ENCODE results near the gene NTSR2. TPM values are rescaled to one million over a fixed set of nuclear protein-coding genes. Genes with fewer than 3 reads are reported as not detected.

Gene NTSR2
- total RNA-seq (2014; rRNA removed; shearing (Covaris generic)): not detected in 2 replicates

- peak; percentile 95 for DNase-seq
- peak within 1 kb of the TSS; percentile 5; the same call in 1 of the 2 replicates for H3K4me3 ChIP-seq (ENCODE audit: insufficient read depth, low read depth, low read length)
- H3K36me3 ChIP-seq (replicated peaks; ENCODE audit: control insufficient read depth, insufficient read depth, low read length): no peaks in the 10 kb centered on the region
- peaks cover 24% of the 10 kb centered on the region for H3K27me3 ChIP-seq (ENCODE audit: control insufficient read depth, insufficient read depth, low read length)
Measured at GRCh38 chr2:11669454-11670291, at the start of gene NTSR2. NTSR2 (minus strand) TSS chr2:11670195; CDS start chr2:11670129, 66 bp downstream.

GRCh38 chr2:11719230-11719977, 49.4 kb upstream of the NTSR2 start:
- no peak for DNase-seq
- H3K27me3 ChIP-seq (ENCODE audit: control insufficient read depth, insufficient read depth, low read length): no peaks in the 10 kb centered on the region
- H3K36me3 ChIP-seq (replicated peaks; ENCODE audit: control insufficient read depth, insufficient read depth, low read length): no peaks in the 10 kb centered on the region
- no peak overlapping the region for H3K4me3 ChIP-seq (ENCODE audit: insufficient read depth, low read depth, low read length)

DNA sequence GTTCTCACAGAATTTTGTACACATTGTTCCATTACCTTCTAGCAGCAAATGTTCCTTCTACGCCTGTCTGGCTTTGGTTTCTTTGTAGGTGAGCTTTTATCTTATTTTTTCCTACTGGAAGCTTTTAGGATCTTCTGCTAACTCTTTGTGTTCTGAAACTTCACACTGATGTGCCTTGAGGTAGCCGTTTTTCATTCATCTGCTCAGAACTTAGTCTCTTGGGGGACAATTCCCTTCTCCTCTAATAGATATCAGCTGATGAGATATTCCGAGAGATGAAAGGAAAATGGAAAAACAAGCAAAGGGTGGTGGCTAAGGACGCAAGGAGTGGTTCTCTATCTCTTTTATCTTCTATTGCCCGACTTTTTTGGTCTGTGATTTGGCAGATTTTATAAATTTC, 48.6 kb upstream of the NTSR2 start:
- Histone ChIP-seq H3K36me3 (replicated peaks; ENCODE audit: control insufficient read depth, insufficient read depth, low read length) (no peaks in the 10 kb centered on the region), H3K4me3 (ENCODE audit: insufficient read depth, low read depth, low read length) (no peak overlapping the region), H3K27me3 (ENCODE audit: control insufficient read depth, insufficient read depth, low read length) (no peaks in the 10 kb centered on the region)
- no peak for DNase-seq

DNA sequence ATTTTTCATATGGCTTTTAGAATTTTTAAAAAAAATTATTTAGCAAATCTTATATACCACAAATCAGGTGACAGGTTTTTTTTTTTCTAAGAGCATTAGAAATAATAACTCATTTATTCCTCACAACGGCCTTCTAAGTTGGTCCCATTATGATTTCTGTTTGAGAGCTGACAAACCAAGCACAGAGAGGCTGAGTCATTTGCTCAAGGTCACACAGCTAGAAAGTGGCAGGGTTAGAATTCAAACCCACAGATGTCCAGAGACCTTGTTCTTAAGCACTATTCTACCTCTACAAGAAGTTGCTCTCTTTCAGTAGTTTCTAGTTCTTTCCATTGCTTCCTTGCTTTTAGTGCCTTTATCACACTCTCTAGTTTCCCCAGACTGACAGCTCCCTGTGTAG, 47.6 kb upstream of the NTSR2 start:
- H3K36me3 ChIP-seq (replicated peaks; ENCODE audit: control insufficient read depth, insufficient read depth, low read length): no peaks in the 10 kb centered on the region
- H3K27me3 ChIP-seq (ENCODE audit: control insufficient read depth, insufficient read depth, low read length): no peaks in the 10 kb centered on the region
- H3K4me3 ChIP-seq (ENCODE audit: insufficient read depth, low read depth, low read length): no peak overlapping the region
- no peak for DNase-seq

DNA sequence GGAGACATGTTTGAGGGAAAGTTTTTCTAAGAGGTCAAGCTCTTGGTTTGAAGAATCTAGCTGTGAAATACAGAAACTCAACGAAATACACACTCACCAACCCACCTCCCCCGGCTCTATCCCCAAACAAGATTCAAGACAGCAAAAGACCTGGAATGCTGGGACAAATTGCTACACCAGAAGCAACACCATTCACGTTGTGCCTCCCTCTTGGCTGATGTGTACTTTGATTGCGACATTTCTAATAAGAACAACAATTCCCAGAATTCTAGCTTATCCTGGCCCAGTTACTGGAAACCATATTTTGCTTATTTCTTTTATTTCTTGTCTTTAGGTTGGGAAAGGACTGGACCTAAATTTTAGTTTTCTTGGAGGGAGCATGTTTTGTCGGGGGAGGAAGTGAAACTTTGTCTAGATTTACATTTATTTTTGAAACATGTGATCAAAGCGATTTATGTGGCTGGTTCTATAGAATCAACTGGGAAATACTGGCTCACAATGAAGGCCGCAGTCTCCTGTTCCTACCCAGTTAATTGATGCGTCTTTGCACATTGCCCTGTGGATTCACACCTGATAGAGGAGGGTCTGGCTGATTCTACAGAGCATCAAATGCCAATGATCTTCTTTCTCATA, 46.8 kb upstream of the NTSR2 start:
- no peak for DNase-seq
- H3K27me3 ChIP-seq (ENCODE audit: control insufficient read depth, insufficient read depth, low read length): no peaks in the 10 kb centered on the region
- no peaks in the 10 kb centered on the region for H3K36me3 ChIP-seq (replicated peaks; ENCODE audit: control insufficient read depth, insufficient read depth, low read length)
- H3K4me3 ChIP-seq (ENCODE audit: insufficient read depth, low read depth, low read length): no peak overlapping the region

- Histone ChIP-seq H3K27me3 (ENCODE audit: control insufficient read depth, insufficient read depth, low read length) (no peaks in the 10 kb centered on the region), H3K36me3 (replicated peaks; ENCODE audit: control insufficient read depth, insufficient read depth, low read length) (no peaks in the 10 kb centered on the region), H3K4me3 (ENCODE audit: insufficient read depth, low read depth, low read length) (no peak overlapping the region)
- no peak for DNase-seq
Measured at GRCh38 chr2:11715987-11716652, 46.1 kb upstream of the NTSR2 start.

GRCh38 chr2:11713815-11714214, 43.8 kb upstream of the NTSR2 start:
- no peaks in the 10 kb centered on the region for H3K36me3 ChIP-seq (replicated peaks; ENCODE audit: control insufficient read depth, insufficient read depth, low read length)

GRCh38 chr2:11712866-11713265, 42.9 kb upstream of the NTSR2 start:
- H3K4me3 ChIP-seq (ENCODE audit: insufficient read depth, low read depth, low read length): no peak overlapping the region
- no peaks in the 10 kb centered on the region for H3K36me3 ChIP-seq (replicated peaks; ENCODE audit: control insufficient read depth, insufficient read depth, low read length)
- DNase-seq: no peak
- no peaks in the 10 kb centered on the region for H3K27me3 ChIP-seq (ENCODE audit: control insufficient read depth, insufficient read depth, low read length)

More at GRCh38 chr2:11713815-11714214, 43.8 kb upstream of the NTSR2 start:
- no peaks in the 10 kb centered on the region for H3K27me3 ChIP-seq (ENCODE audit: control insufficient read depth, insufficient read depth, low read length)
- no peak for DNase-seq
- no peak overlapping the region for H3K4me3 ChIP-seq (ENCODE audit: insufficient read depth, low read depth, low read length)

DNA sequence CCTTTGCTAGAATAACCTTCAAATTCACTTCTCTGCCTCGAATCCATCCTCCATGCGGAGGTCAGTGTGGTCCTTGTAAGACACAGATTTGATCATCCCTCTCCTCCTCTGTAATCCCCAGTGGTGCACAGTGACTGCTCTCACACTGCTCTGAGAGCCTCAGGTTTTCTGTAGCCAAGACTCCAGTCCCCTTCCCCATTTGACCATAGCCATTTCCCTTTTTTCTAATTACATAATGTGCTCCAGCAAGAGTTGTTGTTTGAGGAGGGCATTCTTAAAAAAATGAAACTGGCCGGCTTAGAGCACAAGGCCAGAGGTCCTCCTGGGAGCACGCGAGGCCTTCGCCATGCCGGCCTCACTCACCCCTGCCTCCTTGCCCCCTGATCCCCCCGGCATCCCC, 41.8 kb upstream of the NTSR2 start:
- Histone ChIP-seq H3K27me3 (ENCODE audit: control insufficient read depth, insufficient read depth, low read length) (no peaks in the 10 kb centered on the region), H3K36me3 (replicated peaks; ENCODE audit: control insufficient read depth, insufficient read depth, low read length) (no peaks in the 10 kb centered on the region), H3K4me3 (ENCODE audit: insufficient read depth, low read depth, low read length) (no peak overlapping the region)
- no peak for DNase-seq

DNA sequence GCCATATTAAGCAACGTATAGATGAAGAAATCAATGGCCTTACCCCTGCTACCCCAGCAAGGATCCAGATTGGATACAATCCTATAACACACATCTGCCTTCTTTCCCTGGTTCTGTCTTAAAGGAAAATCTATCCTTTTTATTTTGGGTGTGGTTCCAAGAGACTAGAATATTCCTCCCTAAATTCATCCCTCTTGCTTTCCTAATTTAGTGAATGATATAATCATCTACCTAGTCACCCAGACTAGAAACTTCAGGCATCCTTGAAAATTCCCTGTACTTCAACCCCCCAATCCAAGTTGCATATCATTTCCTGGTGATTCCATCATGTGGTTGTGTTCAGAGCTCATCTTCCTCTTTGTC, 41.3 kb upstream of the NTSR2 start:
- DNase-seq: no peak
- no peaks in the 10 kb centered on the region for H3K27me3 ChIP-seq (ENCODE audit: control insufficient read depth, insufficient read depth, low read length)
- H3K4me3 ChIP-seq (ENCODE audit: insufficient read depth, low read depth, low read length): no peak overlapping the region
- no peaks in the 10 kb centered on the region for H3K36me3 ChIP-seq (replicated peaks; ENCODE audit: control insufficient read depth, insufficient read depth, low read length)

- Histone ChIP-seq H3K4me3 (ENCODE audit: insufficient read depth, low read depth, low read length) (no peak overlapping the region), H3K27me3 (ENCODE audit: control insufficient read depth, insufficient read depth, low read length) (no peaks in the 10 kb centered on the region), H3K36me3 (replicated peaks; ENCODE audit: control insufficient read depth, insufficient read depth, low read length) (no peaks in the 10 kb centered on the region)
- DNase-seq: no peak
Measured at GRCh38 chr2:11710632-11711353, 40.8 kb upstream of the NTSR2 start.

DNA sequence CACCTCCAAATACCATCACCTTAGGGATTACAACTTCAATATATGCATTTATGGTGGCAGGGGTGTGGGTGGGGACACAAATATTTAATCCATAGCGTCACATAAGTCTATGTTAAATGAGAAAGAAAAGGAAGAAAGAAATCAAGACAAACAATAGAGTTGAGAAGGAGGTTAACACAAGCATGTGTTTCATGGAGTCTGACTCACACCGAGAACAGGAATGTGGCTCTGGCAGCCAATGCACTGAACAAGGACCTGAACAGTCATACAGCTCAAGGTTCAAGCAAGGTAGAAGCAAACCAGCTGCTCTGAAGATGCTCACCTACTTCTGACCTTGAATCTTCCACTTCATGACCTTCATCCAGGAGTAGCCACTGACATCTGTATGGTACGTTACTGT, 40.2 kb upstream of the NTSR2 start:
- no peaks in the 10 kb centered on the region for H3K27me3 ChIP-seq (ENCODE audit: control insufficient read depth, insufficient read depth, low read length)
- no peak overlapping the region for H3K4me3 ChIP-seq (ENCODE audit: insufficient read depth, low read depth, low read length)
- no peak for DNase-seq
- H3K36me3 ChIP-seq (replicated peaks; ENCODE audit: control insufficient read depth, insufficient read depth, low read length): no peaks in the 10 kb centered on the region

DNA sequence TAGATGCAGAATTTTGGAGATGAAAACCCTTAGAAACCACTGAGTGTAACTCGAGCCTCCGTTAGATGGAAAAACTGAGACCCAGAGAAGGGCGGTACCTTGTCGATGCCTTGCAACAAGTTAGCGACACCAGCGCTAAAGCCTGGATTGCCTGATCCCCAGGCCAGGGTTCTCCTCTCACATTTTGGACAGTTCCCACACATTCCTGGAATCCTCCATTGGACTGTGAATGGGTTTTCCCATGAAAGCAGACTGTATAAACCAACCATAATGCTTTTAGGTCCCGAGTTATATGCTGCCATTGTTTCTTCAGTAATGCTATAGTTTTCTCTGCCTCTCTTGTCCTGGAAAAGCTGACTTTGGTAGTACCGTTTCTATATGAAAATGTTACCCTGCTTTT, 39.3 kb upstream of the NTSR2 start:
- H3K4me3 ChIP-seq (ENCODE audit: insufficient read depth, low read depth, low read length): no peak overlapping the region
- H3K27me3 ChIP-seq (ENCODE audit: control insufficient read depth, insufficient read depth, low read length): no peaks in the 10 kb centered on the region
- DNase-seq: no peak
- no peaks in the 10 kb centered on the region for H3K36me3 ChIP-seq (replicated peaks; ENCODE audit: control insufficient read depth, insufficient read depth, low read length)

DNA sequence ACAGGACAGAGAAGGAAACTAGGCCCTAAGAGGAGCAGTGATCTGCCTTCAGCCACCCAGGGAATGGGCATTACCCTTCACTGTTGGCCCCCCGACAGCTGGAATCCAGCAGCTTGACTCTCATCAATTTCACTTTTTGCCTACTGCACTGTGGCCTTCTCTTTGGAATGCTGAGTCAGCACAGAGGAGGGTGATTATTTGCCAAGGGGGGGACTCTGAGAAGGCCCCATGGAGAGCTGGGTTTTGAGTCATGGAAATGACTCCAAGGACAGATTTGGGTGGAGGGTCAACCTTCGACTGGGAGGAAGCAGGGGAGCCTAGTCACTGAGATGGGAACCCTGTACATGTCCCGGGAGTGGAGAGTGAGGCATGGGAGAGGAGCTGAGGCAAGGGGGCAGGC, 38.1 kb upstream of the NTSR2 start:
- Histone ChIP-seq H3K4me3 (ENCODE audit: insufficient read depth, low read depth, low read length) (no peak overlapping the region), H3K27me3 (ENCODE audit: control insufficient read depth, insufficient read depth, low read length) (no peaks in the 10 kb centered on the region), H3K36me3 (replicated peaks; ENCODE audit: control insufficient read depth, insufficient read depth, low read length) (no peaks in the 10 kb centered on the region)
- no peak for DNase-seq

Data from H7 (cell line).